GM21367 (cell line): ENCODE data around the gene FANCC.

Source experiments
- ATAC-seq: cut with Tn5 transposase; IDR thresholded peaks from one replicate; pipeline ENCODE4 v1.9.1; 2021; ENCODE audit not compliant: unreplicated experiment

FANCC gene

DNA sequence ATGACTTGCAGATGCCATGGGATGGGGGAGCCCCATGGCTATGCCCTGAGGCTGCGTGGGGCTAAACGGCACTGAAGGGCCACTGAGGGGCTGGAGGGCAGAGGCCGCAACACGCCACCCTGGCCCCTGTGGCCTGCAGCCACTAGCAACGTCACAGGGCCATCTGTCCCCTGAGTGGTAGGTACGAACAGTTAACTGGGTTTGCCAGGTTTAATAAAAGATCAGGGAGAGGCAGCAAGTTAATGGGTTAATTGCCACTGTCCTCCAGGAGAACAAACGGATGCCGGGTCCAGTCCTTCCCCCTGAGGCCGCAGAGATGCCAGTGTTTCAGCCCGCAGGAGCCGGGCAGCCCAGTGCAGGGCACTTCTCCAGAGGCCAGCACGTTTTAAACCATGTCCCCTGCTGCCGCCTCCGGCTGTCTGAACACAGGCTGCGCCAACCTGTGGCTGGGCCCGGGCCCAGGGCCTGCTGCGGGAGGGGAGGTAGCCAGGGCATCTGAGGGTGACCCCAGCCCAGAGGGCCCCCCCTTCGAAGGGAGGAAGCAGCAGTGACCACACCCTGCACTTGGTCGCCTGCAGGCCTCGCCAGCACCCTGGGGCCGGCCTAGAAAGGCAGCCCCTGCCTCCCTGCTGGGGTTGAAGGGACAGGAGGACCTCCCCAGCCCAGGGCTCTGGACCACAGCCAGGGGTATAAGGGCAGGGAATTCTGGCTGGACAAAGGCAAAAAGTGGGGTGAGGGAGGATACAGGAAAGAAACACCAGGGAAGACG lies 227.3 kb downstream of the FANCC start:
- ATAC-seq: no peak

DNA sequence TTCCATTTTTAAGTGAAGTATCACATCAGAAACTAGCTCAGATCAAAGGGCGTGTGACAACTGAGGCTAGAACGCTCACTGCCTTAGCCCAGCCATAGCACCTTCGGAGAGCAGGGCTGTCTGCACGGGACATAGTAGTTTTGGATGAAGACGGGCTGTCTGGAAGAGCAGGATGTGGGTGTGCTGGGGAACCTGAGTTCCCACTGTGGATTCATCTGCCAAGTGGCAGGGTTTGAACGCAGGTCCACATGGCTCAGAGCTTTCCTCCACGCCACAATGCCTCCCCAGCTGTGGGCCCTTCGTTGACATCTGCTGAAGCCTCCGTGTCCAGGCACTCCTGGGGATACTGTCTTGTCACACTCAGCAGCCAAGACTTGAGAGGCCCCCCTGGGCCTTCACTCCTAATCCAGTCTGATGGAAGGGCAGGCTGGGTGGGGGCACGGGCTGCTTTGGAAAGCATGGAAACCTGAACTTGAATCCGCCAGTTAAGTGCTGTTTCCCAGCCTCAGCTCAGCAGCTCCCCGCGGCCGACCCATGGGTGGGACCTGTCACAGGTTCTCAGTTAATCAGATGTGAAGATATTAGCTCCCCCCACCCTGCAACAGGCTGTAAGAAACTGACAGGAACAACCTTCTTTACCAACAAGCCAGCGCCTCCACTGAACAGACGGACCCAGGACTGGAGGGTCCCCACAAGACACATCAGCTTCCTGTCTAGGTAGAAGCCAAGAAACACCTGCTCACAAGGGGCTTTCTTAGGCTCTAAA lies 228.1 kb downstream of the FANCC start:
- no peak for ATAC-seq

DNA sequence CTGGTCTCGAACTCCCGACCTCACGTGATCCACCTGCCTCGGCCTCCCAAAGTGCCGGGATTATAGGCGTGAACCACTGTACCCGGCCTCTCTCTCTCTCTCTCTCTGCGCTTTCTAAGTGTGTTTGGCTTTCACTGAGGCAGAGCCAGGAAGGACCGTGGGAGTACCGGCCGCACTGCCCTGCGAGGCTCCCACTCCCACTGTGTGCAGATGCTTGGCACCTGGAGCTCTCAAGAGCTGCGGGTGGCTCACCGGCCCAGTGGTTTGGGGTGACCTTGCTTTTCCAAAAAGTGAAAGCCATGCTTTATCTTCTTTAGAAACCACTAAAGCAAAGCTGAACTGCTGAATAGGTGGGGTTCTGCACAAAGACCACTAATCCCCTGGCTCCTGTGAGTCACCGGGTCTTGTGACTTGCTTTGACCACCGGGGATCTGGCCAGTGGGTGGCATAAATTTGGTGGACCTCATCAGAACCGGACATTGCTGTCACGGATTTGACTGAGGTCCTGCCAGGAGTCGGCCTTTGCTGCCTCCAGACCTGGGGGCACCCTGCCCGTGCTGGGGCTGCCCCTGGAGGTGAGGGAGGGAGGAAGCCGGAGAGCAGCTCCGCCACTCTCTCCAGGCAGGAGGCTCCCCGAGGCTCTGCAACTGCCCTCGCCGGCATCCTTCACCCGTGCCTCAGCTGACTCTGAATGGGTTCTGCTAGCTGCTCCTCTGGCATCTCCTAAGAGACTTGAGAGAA lies 228.9 kb downstream of the FANCC start:
- no peak for ATAC-seq

DNA sequence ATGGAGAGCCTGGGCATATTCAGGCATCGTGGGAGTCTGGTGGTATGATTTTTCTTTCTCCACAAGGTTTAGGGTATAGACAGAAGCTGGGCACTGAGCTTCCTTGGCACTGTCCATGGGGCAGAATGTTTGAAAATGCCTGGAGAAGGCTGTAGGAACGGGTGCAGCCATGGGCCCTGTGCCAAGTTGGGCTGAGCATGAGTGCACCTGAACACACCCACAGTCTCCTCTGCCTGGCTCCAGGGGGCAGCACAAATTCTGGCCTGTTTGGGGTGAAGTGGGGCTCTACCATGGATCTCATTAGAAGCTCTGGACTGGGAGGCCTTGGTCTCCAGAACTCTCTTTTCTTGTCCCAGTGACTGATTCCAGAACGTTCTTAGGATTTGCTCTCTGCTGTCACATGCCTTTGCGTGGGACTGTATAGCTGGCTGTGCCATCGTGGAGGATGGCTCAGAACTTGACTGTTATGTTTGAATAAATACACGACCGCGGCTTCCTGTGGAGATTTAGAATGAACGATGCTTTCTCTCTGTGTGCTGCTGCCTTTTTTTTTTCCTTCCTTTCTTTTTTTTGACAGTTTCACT lies 229.8 kb downstream of the FANCC start:
- no peak for ATAC-seq

DNA sequence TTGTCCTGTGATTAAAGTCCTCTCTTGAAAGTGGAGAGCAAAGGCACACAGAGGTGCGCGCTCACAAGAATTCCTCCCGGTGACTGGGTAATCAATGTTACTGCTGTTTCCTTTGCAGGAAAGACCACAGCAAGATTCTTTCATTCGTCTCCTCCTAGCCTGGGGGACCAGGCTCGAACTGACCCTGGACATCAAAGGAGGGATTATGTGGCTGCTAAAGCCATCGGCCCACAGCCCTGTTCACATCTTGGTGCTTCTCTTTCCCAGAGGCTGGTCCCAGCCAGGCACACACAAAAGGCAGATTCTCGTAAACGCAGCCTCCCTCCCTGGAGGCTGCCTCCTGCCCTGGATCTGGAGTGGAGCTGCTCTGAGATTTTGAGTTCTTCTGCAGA lies 230.9 kb downstream of the FANCC start:
- no peak for ATAC-seq

DNA sequence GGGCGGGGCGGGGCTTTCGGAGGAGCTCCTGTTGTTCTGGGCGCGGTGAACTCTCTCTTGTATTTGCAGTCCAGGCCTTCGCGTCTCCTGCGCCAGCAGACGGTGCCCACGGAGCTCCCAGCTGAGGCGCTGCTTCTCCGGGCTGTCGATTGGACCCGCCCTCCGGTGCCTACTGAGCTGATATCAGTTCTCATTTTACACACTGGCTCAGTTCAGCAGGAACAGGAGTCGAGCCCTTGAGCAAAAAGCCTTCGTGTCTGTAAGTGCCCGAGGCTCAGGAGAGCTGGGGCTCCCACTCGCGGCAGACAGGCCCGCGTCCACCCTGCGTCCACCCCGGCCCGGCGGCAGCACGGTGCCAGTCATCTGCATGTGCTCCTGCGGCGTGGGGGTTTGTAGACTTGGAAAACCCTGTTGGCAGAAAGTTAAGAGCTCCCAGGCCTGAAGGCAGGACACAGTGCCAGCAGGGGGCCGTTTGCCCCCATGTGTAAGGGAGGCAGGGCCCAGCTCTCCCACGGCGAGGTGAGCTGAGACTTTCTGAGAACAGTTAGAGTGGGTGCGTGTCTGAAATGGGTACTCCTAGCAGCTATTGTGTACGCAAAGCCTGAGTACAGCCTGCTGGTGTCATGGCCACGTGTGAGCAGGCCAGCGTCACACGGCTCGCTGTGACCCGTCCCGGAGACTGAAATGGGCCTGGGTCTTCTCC lies 231.5 kb downstream of the FANCC start:
- no peak for ATAC-seq

DNA sequence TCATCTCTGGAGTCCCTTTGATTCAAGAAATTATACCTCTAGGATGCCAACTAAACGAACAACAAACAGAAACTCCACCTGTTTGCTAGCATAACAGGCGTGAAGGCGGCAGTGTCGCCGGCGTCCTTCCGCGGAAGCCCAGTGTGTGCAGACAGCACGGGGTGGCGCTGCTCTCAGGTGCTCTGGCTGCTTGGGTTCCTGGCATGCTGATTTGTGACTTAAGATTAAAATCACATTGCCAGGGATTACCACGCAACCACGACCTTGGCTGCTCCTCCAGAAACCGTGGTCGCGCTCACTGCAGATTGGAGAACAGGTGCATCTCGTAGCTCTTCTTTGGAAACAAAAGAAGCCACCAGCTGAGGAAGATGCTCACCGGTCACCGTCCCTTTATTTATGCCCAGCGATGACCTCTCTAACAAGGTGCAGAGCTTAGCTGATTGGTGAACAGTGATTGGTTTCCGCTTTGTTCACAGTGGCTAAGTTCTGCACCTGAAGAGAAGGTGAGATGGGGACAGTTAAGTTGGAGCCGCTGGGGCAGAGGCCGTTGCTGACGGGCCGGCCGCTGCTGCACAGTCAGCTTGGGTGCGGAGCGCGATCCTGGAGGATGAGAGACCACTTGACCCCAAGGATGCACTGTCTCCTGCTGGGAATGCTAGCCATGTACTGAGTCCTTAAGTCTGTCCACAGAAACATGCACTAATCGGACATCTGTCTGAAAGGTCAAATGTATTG lies 232.3 kb downstream of the FANCC start:
- no peak for ATAC-seq

DNA sequence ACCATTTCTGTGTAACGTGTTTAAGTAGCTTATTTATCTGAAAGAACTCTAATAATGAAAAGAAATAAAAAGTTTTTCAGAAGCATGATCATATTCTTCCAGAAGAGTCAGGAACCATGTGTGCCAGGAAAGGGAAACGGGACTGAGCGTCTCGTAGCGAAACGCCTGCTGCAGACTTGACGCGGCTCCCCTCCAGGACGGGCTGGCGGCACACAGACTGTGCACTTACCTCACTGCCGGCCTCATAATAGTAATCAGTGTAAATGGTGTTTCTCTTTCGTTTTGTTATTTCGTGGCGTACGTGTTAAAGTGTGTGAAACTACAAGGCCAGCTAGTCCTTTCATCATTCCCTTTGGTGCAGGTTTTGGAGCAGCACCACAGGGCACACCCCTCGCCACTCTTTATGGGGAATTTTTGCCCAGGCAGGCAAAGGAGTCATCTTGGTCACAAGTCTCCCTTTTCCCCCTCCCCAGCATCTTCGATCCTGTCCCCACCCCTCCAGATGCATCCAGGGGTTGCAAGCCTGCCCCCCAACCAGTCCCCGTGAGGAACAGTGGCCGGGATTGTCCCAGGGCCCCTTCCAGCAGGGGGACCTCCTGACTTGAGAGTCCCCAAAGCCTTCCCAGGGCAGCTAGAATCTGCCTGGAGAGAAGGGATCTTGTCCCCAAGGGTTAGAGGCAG lies 233.1 kb downstream of the FANCC start:
- no peak for ATAC-seq

DNA sequence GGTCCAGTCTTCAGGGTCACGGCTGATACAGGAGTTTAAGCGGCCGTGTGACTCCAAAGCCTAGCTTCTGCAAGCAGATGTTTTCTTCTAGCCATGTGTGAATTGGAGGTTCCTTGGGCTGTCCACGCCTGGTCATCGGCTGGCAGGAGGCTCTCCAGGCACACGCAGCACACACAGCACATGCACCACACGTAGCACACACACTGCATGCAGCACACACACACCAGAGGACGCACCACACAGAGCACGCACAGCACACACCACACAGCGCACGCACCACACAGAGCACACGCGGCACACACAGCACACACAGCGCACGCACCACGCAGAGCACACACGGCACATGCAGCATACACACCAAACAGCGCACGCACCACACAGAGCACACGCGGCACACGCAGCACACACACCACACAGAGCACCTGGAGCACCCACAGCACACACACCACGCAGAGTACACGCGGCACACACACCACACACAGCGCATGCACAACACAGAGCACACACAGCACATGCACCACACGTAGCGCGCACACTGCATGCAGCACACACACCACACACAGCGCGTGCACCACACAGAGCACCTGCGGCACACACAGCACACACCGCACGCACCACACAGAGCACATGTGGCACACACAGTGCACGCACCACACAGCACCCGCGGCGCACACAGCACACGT lies 234.3 kb downstream of the FANCC start:
- no peak for ATAC-seq

DNA sequence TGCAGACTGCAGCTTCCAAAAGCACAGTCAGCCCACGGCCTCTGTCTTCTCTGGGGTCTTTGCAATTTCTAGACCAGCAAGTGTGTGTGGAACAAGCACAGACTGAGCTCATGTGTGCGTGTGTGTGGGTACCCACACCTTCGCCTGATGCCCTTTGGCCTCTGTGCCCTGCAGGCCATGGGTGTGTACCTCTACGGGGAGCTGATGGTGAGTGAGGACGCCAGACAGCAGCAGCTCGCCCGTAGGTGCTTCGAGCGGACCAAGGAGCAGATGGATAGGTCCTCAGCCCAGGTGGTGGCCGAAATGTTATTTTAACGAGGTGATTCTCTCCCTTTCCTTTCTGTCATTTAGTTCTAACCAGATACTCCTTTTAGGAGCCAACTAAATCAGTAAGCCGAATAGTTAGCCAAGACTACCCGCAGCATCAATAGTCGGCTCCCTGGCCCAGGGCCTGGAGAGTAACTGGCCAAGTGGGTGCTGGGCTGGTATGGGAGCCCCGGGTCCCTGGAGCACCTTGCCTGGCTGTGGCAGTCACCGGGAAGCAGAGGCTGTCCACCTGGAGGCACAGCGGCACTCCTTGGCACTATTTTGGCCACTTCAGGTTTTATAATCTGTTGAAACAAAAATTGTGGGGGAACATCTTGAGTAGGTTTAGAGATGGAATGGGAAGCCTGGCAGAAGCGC lies 235.0 kb downstream of the FANCC start:
- ATAC-seq: no peak

DNA sequence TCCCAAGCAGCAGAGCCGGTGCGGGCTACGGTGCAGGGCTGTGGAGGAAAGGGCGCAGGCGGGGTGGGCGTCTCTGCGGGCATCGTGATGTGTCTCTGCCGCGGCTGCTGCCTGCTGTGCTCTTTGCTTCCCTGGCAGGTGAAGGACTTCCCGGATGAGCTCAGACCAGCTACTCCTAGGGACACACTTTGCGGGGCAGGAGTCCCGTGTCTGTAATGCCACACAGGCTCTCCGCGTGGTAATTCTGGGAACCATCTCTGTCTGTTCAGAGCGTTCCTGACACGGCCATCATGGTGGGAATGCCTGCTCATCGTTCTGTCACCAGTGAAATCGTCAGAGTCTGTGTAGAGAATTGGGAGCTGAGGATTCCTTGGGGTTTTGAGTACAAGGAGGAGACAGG lies 235.5 kb downstream of the FANCC start:
- no peak for ATAC-seq

DNA sequence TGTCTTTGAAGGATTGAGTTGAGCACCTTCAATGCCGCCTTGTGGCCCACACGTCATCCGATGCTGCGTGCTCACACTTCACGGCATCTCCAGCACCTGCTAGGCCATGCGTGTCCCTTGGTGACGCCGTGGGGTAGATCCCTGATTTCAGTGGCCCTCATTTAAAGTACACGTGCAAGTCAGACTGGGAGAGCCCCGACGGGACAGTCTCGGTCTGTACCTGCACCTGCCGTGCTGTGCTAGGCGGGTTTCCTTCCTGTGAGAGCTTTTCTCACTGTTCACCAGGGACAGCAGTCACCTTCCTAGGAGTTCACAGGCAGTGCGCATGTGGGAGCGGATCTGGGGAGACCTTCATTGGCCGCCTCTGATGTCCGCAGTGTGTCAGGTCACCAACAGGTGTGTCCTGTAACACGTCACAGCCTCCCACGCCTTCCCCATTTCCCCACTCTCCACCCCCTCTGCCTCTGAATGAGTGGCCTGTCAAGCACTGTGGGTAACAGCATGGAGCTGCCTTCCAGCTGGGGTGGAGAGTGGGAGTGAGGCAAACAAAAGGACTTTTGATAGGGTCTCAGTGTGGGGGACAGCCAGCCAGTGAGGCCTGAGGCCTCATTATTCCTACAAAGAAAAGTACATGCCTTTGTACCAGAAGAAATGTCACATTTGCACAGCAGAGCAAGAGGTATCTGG lies 236.4 kb downstream of the FANCC start:
- no peak for ATAC-seq

DNA sequence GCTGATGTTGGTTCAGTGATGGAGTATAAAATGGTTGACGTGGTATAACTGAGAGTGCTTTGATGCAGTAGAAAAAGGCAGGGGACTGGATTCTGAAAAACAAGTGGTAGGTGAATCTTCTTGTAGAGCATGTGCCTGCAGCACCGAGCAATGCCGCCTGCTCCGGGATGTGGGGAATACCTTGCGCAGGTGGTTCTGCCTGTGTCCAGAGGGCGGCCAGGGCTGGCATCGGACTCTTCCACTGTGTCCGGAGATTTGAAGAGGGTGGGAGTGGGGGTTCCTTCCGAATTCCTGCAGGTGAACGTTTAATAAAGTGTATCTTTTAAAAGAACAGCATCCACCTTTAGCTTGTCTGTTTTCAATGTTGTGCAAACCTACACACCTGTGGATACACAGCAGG lies 238.0 kb downstream of the FANCC start:
- ATAC-seq: no peak

DNA sequence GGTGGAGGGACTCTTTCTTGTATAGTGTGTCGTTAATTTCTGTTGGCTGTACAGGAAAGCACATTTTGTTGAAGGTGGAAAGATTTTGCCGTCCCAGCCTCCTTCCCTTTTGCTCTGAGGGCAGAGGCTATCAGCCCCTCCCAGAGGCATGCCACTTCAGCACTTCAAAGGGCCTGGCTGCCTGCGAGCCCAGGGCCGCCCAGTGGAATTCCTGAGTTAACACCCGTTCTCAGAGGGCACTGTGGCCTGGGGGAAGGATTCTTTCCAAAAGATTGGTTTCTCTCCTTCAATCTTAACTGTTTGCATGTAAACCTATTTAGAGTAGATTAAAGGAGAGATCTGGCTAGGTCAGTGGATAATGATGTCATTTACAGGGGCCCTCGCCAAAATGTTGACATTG lies 238.6 kb downstream of the FANCC start:
- no peak for ATAC-seq

DNA sequence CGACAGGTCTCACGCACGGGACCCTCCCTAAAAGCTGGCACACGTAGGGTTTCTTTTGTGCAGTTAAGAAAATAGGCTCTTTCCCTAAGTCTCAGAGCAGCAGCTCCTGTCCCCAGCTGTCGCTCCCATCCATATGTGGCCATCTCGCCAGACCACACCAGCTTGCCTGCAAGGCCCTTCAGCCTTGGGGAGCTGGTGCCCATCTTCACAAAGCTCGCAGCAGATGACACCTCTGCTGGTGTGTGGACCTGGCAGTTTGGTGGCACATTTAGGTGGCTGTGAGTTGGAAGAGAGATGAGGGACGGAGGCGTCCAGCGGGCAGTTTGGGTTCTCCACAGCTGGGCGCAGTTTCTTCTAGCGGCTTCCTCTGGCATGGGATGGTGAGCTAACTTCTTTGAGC lies 239.0 kb downstream of the FANCC start:
- ATAC-seq: no peak

DNA sequence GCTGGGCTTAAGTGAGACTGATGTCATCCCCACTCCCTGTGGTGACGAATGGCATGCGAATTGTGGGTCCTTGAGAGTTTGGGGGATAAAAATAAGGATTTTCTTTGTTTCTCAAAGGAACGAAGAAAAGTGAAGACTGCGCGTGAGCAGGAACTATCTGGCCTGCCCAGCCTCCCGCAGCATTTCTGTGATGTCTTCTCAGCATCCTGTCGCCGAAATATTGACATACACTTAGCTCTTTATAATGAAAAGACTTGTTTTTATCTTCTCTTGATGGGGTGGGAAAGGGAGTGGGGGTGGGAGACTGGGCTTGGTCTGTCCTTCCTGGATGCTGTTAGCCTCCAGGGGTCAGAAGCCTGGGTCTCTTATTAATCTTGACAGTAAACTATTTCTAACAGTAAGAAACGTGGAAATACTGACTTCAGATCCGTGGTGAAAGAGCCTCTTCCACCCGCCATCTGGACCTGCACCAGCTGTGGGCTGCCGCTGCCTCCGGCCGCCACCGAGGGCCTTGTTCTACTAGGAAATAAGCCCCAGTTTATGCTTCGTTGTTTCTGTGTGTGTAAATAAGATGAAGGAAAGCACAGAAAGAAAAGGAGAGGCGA lies 239.6 kb downstream of the FANCC start:
- no peak for ATAC-seq

DNA sequence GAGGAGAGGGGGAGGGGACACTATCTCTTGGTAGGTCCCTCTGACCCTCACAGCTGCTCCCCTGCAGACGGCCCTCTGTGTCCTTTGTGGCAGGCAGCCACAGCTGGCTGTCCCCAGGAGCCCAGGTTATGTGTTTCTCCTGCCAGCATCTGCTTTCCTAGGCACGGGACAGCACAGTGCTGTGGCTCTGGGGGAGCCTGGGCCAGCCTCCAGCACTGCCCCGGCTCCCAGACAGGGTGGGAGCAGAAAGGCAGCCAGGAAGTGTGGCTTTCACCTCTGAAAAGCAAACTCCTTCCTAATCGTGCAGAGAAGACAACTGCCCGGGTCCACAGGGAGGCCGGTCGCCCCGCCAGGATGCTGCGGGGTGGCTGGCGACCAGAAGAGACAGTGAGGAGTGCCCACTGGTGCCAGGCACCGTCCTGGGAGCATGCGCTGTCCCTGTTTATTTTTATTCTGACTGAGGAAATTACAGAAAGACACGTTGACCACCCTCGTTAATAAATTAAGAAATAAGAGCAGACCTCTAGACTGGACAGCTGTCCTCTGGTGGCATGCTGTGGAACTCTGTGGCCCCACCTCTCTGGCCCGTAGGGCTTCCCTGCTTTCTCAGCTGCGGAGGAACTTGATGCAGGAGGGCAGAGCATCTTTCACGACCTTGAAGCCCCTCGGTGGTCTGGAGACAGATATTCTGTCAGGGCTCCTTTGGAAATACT lies 240.3 kb downstream of the FANCC start:
- no peak for ATAC-seq
